ENCODE data around the gene KDF1. TPM values are rescaled to one million over a fixed set of nuclear protein-coding genes. Genes with fewer than 3 reads are reported as not detected.

Gene KDF1
- total and polyA plus RNA-seq, 2 of the 13 experiments (the other 11 are each of a cell fraction or from before 2014, with no cell fraction given): 1.9 to 4.9 TPM

DNA sequence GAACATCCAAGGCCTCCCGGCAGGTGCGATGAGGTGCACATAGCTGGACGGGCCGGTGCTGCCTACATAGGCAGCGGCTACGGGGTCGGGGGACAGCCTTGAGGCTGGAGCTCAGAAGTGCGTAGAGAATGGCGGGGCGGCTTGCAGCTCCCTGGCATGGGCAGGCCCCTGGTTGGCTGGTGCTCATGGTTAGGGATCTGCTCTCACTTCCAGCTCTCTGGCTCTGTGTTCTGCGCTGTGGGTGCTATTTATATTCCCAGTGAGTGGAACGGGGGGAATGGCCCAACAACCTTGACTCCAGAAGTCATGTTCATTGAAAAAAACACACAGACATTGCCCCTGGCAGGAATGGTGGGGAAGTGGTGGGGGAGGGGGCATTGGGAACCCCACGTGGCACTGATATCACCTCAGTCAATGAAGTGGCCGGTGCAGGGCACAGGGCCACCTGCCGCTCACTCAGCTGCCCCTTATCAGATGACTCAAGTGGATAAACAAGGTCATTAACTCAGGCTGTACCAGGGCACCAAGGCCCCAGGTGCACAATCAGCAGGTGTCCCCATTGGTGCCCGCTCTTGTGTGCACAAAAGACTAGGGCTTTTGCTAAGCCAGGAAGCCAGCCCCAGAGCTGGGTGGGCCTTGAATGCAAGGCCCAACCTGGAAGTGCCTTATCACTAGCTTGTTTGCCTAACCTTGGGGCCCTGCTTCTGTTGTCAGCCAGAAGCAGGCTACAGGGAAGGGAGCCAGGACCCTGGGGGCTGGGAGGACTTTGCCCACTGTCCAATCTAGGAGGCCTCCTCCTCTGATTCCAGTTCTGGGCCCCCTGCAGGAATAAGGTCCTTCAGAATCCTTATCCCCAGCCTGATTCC, 46.3 kb downstream of the KDF1 start, which contains the start of gene NR0B2 (continued):
- TF ChIP-seq CHD4 (IDR thresholded peaks at IDR 0.05; ENCODE audit: borderline replicate concordance, low read length) (no peak; the same call in 1 of the 2 replicates), HHEX (CRISPR knock-in tag; IDR thresholded peaks at IDR 0.05) (peak; percentile 78; the same call in 1 of the 2 replicates), ZNF124 (CRISPR knock-in tag; IDR thresholded peaks at IDR 0.05) (peak; percentile 15; the same call in 1 of the 2 replicates), KLF6 (CRISPR knock-in tag; IDR thresholded peaks at IDR 0.05) (peak; percentile 87), KDM3A (CRISPR knock-in tag; IDR thresholded peaks at IDR 0.05; ENCODE audit: low read depth) (peak; percentile 78), ISL2 (CRISPR knock-in tag; IDR thresholded peaks at IDR 0.05) (peak; percentile 91), ZNF33B (CRISPR knock-in tag; IDR thresholded peaks at IDR 0.05) (peak; percentile 64; the same call in 1 of the 2 replicates), PHF20 (CRISPR knock-in tag; IDR thresholded peaks at IDR 0.05) (peak; percentile 47), DR1 (CRISPR knock-in tag; IDR thresholded peaks at IDR 0.05) (peak; percentile 97)
- TF ChIP-seq, protein P1, sequence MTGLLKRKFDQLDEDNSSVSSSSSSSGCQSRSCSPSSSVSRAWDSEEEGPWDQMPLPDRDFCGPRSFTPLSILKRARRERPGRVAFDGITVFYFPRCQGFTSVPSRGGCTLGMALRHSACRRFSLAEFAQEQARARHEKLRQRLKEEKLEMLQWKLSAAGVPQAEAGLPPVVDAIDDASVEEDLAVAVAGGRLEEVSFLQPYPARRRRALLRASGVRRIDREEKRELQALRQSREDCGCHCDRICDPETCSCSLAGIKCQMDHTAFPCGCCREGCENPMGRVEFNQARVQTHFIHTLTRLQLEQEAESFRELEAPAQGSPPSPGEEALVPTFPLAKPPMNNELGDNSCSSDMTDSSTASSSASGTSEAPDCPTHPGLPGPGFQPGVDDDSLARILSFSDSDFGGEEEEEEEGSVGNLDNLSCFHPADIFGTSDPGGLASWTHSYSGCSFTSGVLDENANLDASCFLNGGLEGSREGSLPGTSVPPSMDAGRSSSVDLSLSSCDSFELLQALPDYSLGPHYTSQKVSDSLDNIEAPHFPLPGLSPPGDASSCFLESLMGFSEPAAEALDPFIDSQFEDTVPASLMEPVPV (CRISPR knock-in tag; IDR thresholded peaks at IDR 0.05): peak; percentile 80
- TF ChIP-seq, protein P2, sequence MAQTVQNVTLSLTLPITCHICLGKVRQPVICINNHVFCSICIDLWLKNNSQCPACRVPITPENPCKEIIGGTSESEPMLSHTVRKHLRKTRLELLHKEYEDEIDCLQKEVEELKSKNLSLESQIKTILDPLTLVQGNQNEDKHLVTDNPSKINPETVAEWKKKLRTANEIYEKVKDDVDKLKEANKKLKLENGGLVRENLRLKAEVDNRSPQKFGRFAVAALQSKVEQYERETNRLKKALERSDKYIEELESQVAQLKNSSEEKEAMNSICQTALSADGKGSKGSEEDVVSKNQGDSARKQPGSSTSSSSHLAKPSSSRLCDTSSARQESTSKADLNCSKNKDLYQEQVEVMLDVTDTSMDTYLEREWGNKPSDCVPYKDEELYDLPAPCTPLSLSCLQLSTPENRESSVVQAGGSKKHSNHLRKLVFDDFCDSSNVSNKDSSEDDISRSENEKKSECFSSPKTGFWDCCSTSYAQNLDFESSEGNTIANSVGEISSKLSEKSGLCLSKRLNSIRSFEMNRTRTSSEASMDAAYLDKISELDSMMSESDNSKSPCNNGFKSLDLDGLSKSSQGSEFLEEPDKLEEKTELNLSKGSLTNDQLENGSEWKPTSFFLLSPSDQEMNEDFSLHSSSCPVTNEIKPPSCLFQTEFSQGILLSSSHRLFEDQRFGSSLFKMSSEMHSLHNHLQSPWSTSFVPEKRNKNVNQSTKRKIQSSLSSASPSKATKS (CRISPR knock-in tag; IDR thresholded peaks at IDR 0.05): no peak
- TF ChIP-seq, protein P3, sequence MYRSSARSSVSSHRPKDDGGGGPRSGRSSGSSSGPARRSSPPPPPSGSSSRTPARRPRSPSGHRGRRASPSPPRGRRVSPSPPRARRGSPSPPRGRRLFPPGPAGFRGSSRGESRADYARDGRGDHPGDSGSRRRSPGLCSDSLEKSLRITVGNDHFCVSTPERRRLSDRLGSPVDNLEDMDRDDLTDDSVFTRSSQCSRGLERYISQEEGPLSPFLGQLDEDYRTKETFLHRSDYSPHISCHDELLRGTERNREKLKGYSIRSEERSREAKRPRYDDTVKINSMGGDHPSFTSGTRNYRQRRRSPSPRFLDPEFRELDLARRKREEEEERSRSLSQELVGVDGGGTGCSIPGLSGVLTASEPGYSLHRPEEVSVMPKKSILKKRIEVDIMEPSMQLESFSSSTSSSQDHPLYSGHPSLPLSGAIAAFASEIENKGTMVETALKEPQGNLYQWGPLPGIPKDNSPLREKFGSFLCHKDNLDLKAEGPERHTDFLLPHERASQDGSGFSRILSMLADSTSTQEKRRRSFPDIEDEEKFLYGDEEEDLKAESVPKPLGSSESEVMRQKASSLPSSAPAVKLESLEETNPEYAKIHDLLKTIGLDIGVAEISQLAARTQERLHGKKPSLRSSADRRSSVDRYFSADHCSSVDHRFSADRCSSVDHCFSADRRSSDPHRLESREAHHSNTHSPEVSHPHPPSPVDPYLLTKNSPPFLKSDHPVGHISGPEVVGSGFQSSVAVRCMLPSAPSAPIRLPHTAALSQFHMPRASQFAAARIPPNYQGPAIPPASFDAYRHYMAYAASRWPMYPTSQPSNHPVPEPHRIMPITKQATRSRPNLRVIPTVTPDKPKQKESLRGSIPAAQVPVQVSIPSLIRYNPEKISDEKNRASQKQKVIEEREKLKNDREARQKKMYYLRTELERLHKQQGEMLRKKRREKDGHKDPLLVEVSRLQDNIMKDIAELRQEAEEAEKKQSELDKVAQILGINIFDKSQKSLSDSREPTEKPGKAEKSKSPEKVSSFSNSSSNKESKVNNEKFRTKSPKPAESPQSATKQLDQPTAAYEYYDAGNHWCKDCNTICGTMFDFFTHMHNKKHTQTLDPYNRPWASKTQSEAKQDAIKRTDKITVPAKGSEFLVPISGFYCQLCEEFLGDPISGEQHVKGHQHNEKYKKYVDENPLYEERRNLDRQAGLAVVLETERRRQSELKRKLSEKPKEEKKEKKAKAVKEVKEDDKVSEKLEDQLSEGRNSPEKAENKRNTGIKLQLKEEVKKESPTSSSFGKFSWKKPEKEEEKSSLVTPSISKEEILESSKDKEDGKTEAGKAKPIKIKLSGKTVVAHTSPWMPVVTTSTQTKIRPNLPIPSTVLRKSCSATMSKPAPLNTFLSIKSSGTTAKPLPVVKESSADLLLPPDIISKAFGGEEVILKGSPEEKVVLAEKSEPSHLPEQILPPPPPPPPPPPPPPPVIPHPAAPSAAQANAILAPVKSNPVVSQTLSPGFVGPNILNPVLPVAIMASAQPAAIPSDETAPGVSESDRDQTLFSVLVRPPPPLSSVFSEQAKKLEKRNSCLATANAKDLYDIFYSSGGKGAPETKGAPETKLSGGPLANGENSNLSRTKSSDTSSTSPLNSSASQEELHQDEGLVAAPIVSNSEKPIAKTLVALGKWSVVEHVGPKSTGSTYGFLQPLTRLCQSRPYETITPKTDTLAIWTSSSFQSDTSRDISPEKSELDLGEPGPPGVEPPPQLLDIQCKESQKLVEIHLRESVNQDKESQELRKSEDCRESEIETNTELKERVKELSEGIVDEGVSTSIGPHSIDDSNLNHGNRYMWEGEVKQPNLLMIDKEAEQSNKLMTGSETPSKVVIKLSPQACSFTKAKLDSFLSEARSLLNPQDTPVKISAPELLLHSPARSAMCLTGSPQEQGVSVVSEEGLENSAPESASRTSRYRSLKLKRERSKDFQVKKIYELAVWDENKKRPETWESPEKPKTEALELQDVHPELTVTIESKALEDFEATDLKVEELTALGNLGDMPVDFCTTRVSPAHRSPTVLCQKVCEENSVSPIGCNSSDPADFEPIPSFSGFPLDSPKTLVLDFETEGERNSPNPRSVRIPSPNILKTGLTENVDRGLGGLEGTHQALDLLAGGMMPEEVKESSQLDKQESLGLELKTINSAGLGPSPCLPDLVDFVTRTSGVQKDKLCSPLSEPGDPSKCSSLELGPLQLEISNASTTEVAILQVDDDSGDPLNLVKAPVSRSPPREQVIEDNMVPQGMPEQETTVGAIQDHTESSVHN (CRISPR knock-in tag; IDR thresholded peaks at IDR 0.05): peak; percentile 48; the same call in 1 of the 2 replicates
- TF ChIP-seq, protein P4, sequence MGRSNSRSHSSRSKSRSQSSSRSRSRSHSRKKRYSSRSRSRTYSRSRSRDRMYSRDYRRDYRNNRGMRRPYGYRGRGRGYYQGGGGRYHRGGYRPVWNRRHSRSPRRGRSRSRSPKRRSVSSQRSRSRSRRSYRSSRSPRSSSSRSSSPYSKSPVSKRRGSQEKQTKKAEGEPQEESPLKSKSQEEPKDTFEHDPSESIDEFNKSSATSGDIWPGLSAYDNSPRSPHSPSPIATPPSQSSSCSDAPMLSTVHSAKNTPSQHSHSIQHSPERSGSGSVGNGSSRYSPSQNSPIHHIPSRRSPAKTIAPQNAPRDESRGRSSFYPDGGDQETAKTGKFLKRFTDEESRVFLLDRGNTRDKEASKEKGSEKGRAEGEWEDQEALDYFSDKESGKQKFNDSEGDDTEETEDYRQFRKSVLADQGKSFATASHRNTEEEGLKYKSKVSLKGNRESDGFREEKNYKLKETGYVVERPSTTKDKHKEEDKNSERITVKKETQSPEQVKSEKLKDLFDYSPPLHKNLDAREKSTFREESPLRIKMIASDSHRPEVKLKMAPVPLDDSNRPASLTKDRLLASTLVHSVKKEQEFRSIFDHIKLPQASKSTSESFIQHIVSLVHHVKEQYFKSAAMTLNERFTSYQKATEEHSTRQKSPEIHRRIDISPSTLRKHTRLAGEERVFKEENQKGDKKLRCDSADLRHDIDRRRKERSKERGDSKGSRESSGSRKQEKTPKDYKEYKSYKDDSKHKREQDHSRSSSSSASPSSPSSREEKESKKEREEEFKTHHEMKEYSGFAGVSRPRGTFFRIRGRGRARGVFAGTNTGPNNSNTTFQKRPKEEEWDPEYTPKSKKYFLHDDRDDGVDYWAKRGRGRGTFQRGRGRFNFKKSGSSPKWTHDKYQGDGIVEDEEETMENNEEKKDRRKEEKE (IDR thresholded peaks at IDR 0.05): no peak
